HepG2 (cell line): ENCODE results near the gene LINC00237. TPM values are rescaled to one million over a fixed set of nuclear protein-coding genes. Genes with fewer than 3 reads are reported as not detected.
A peak's percentile ranks its signal among the peaks of the same experiment; 100 is the strongest.

Experiments
- FOXJ3 ChIP-seq: sonication (generic); formaldehyde crosslinking; IDR thresholded peaks from 2 replicates; pipeline ENCODE4 v1.4.0; 2020; ENCODE audit warnings: missing genetic modification reagents, mild to moderate bottlenecking, borderline replicate concordance
- FOXO1 ChIP-seq: sonication (generic); formaldehyde crosslinking; IDR thresholded peaks from 2 replicates; pipeline ENCODE4 v1.4.0; 2020; ENCODE audit warnings: missing genetic modification reagents
- HNRNPL ChIP-seq: fragments of 200-400 bp; formaldehyde crosslinking; IDR thresholded peaks from 2 replicates; pipeline ENCODE4 v1.6.1; 2017; ENCODE audit warnings: mild to moderate bottlenecking, low read depth, low read length
- ISL2 ChIP-seq: sonication (generic); formaldehyde crosslinking; IDR thresholded peaks from 2 replicates; pipeline ENCODE4 v1.5.0; 2020; ENCODE audit warnings: missing genetic modification reagents
- KDM5A ChIP-seq: fragments of 200-600 bp; sonication (generic); IDR thresholded peaks from 2 replicates; pipeline ENCODE4 v1.7.0; 2018; ENCODE audit warnings: antibody characterized with exemption, mild to moderate bottlenecking, low read length, borderline replicate concordance
- MAX ChIP-seq: IDR thresholded peaks from 2 replicates; pipeline ENCODE4 v1.6.1; 2012; ENCODE audit warnings: inconsistent platforms
- MTA1 ChIP-seq: sonication (generic); formaldehyde crosslinking; IDR thresholded peaks from 2 replicates; pipeline ENCODE4 v1.4.0; 2020; ENCODE audit warnings: missing genetic modification reagents, mild to moderate bottlenecking, borderline replicate concordance
- MTA3 ChIP-seq: sonication (generic); formaldehyde crosslinking; IDR thresholded peaks from 2 replicates; pipeline ENCODE4 v1.4.0; 2020; ENCODE audit warnings: missing genetic modification reagents
- SATB2 ChIP-seq: sonication (generic); formaldehyde crosslinking; IDR thresholded peaks from 2 replicates; pipeline ENCODE4 v1.5.0; 2020; ENCODE audit warnings: missing genetic modification reagents
- THAP8 ChIP-seq: sonication (generic); formaldehyde crosslinking; IDR thresholded peaks from 2 replicates; pipeline ENCODE4 v1.5.1; 2020; ENCODE audit warnings: missing genetic modification reagents, mild to moderate bottlenecking, borderline replicate concordance
- ZFYVE20 ChIP-seq: sonication (generic); formaldehyde crosslinking; IDR thresholded peaks from 2 replicates; pipeline ENCODE4 v1.8.0; 2023; ENCODE audit warnings: low read depth, mild to moderate bottlenecking, moderate library complexity, missing genetic modification reagents, borderline replicate concordance
- ZMYM3 ChIP-seq: sonication (generic); formaldehyde crosslinking; IDR thresholded peaks from 2 replicates; pipeline ENCODE4 v1.5.1; 2020; ENCODE audit warnings: mild to moderate bottlenecking, missing genetic modification reagents
- ZMYM4 ChIP-seq: sonication (generic); formaldehyde crosslinking; IDR thresholded peaks from 2 replicates; pipeline ENCODE4 v1.8.1; 2023; ENCODE audit warnings: mild to moderate bottlenecking, missing genetic modification reagents
- ZNF136 ChIP-seq: sonication (generic); formaldehyde crosslinking; IDR thresholded peaks from 2 replicates; pipeline ENCODE4 v1.8.1; 2022; ENCODE audit warnings: low read depth, mild to moderate bottlenecking, moderate library complexity, missing genetic modification reagents
- ZNF142 ChIP-seq: sonication (generic); formaldehyde crosslinking; IDR thresholded peaks from 2 replicates; pipeline ENCODE4 v1.4.0; 2020; ENCODE audit warnings: missing genetic modification reagents
- ZNF143 ChIP-seq: sonication (generic); formaldehyde crosslinking; IDR thresholded peaks from 2 replicates; pipeline ENCODE4 v1.4.0; 2020; ENCODE audit warnings: missing genetic modification reagents
- ZNF260 ChIP-seq: sonication (generic); formaldehyde crosslinking; IDR thresholded peaks from 2 replicates; pipeline ENCODE4 v1.4.0; 2020; ENCODE audit warnings: missing genetic modification reagents, low read depth, mild to moderate bottlenecking, borderline replicate concordance
- ZNF510 ChIP-seq: sonication (generic); formaldehyde crosslinking; IDR thresholded peaks from 2 replicates; pipeline ENCODE4 v1.4.0; 2020; ENCODE audit warnings: low read depth, mild to moderate bottlenecking, missing genetic modification reagents
- ZNF512 ChIP-seq: sonication (generic); formaldehyde crosslinking; IDR thresholded peaks from 2 replicates; pipeline ENCODE4 v1.4.0; 2020; ENCODE audit warnings: mild to moderate bottlenecking, missing genetic modification reagents
- ZNF570 ChIP-seq: sonication (generic); formaldehyde crosslinking; IDR thresholded peaks from 2 replicates; pipeline ENCODE4 v1.4.0; 2020; ENCODE audit warnings: mild to moderate bottlenecking, missing genetic modification reagents, borderline replicate concordance
- ZNF761 ChIP-seq: sonication (generic); formaldehyde crosslinking; conservative IDR thresholded peaks from 2 replicates; pipeline ENCODE4 v1.4.0; 2020; ENCODE audit warnings: mild to moderate bottlenecking, missing genetic modification reagents
- polyA plus RNA-seq, 8 experiments: library from polyadenylated mRNA; depleted of rRNA in 3 of 8; stranded (reverse) in 7 of 8; unstranded in 1 of 8; fragments of >200 nt; fragmentation: Illumina TruSeq in 4 of 8; extraction: Trizol in 4 of 8; gene quantifications; 2 replicates each; pipeline versions ENCODE4 v1.2.1 to v1.2.3, GENCODE V29; 2011 to 2016; ENCODE audit warnings: low read depth in 4 of 8, missing spikeins in 1 of 8, mixed read lengths in 1 of 8; ENCODE audit not compliant: insufficient read depth in 1 of 8
- total RNA-seq, 5 experiments: library from RNA; depleted of rRNA; stranded (reverse); fragments of >200 nt; fragmentation: Illumina TruSeq; extraction: Trizol; gene quantifications; 2 replicates each; pipeline ENCODE4 v1.2.3, GENCODE V29; 2016; ENCODE audit warnings: low read depth in 1 of 5

The LINC00237 gene
- total and polyA plus RNA-seq, 2 of the 13 experiments (the other 11 are each of a cell fraction or from before 2014, with no cell fraction given): not detected

GRCh38 chr20:21125849-21126580, 19.9 kb upstream of the LINC00237 start, which contains the start of gene KIZ (continued):
- TF ChIP-seq ZNF512 (0 out of 2 replicates have a peak, but pooled peaks have one; percentile 40), ZNF761 (peak; percentile 94), MAX (peak; percentile 90), ZNF570 (CRISPR knock-in tag) (no peak), SATB2 (CRISPR knock-in tag) (no peak), ZNF260 (CRISPR knock-in tag) (no peak), KDM5A (no peak; the same call in none of the 2 replicates), ZMYM4 (peak; percentile 93), MTA3 (CRISPR knock-in tag) (no peak), ZFYVE20 (CRISPR knock-in tag) (no peak), FOXJ3 (peak; percentile 74; the same call in 1 of the 2 replicates), ZNF136 (CRISPR knock-in tag) (no peak), ZNF142 (no peak), HNRNPL (0 out of 2 replicates have a peak, but pooled peaks have one; percentile 42), ISL2 (CRISPR knock-in tag) (peak; percentile 56), ZMYM3 (CRISPR knock-in tag) (peak; percentile 37), FOXO1 (CRISPR knock-in tag) (peak; percentile 96), MTA1 (CRISPR knock-in tag) (peak; percentile 95), THAP8 (CRISPR knock-in tag) (no peak), ZNF510 (no peak; the same call in 1 of the 2 replicates), ZNF143 (CRISPR knock-in tag) (peak; percentile 90)
